Cardiac fibroblast (primary cell): ENCODE data around the gene RNU7-1.
A peak's percentile ranks its signal among the peaks of the same experiment; 100 is the strongest.

ENCODE experiments used
- DNase-seq, 2 donors: peaks; one replicate each; pipeline versions ENCODE4 v3.0.0 to v3.0.0-alpha.2; 2010; ENCODE audit warnings: low read depth in 2 of 2
- H3K4me3 ChIP-seq, 2 donors: replicated peaks in 1 of 2; 1 replicate in 1 of 2; 2 replicates in 1 of 2; pipeline ENCODE4 v1.5.1; 2011; ENCODE audit warnings: low read depth in 2 of 2, low read length in 2 of 2, mild to moderate bottlenecking in 2 of 2, moderate library complexity in 1 of 2
- TF ChIP-seq, protein P1 (sequence below): IDR thresholded peaks from one replicate; pipeline ENCODE4 v1.5.1; 2011; ENCODE audit warnings: low read depth, mild to moderate bottlenecking, low read length, inconsistent platforms

Gene RNU7-1

DNA sequence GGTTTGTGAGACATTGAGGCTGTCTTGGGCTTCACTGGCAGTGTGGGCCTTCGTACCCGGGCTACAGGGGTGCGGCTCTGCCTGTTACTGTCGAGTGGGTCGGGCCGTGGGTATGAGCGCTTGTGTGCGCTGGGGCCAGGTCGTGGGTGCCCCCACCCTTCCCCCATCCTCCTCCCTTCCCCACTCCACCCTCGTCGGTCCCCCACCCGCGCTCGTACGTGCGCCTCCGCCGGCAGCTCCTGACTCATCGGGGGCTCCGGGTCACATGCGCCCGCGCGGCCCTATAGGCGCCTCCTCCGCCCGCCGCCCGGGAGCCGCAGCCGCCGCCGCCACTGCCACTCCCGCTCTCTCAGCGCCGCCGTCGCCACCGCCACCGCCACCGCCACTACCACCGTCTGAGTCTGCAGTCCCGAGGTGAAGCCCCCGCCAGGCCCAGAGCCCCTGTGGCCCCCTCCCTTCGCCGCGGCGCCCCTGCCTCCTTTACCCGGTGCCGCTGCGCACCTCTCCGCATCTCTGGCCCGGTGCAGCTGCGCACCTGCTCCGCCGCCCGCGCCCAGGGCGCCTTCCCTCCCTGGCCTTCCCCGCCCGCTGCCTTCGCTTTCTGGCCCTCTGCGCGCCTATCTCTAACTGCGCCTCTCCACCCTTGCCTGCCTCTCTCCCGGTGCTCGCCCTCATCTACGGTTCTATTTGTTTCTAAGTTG, 29.2 kb upstream of the RNU7-1 start, which contains the start of gene ENO2:
Gene ENO2 (plus strand): TSS at position 335 of the 701 bp plus-strand sequence. CDS start 1,253 bp downstream, outside the sequence.
- TF ChIP-seq, protein P1, sequence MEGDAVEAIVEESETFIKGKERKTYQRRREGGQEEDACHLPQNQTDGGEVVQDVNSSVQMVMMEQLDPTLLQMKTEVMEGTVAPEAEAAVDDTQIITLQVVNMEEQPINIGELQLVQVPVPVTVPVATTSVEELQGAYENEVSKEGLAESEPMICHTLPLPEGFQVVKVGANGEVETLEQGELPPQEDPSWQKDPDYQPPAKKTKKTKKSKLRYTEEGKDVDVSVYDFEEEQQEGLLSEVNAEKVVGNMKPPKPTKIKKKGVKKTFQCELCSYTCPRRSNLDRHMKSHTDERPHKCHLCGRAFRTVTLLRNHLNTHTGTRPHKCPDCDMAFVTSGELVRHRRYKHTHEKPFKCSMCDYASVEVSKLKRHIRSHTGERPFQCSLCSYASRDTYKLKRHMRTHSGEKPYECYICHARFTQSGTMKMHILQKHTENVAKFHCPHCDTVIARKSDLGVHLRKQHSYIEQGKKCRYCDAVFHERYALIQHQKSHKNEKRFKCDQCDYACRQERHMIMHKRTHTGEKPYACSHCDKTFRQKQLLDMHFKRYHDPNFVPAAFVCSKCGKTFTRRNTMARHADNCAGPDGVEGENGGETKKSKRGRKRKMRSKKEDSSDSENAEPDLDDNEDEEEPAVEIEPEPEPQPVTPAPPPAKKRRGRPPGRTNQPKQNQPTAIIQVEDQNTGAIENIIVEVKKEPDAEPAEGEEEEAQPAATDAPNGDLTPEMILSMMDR: no peak
- H3K4me3 ChIP-seq: peak within 1 kb of the TSS; percentile 60 to 91
- DNase-seq: peak; percentile 58 to 68

DNA sequence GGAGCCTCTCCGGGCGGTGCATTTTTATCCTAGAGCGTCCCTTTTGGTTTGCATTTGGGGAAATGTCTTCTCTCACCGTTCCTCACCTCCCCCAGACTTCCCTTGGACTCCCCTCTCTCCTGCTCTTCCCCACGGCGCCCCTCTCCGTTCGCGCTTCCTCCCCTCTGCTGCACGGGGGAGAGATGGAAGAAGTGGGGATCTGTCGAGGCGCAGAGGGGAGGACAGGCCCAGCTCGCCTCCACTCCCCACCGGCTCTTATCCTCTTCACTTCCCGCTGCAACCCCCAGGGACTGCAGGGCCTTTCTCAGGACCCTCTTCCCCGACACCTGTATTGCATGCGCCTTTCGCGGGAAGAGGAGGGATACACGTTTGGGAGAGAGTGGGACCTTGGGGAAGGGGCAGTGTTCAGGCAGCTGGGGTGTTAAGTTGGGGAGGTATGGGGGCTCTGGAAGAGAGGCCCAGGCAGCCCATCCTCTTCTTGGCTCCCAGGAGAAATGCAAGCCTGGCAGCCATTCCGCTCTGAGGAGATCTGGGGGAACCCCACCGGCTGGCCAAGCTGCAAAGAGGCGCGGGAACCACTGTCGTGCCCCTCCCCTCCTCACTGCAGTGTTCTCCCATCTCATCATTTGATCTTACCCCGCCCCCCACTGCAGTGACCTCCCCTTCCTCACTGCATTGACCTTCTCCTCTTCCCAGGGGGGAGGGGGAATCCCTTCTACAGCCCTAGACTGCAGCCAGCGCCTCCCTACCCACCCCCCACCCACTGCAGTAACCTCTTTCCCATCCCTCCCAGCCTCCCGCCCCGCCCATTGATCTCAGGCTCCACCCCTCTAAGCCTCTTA, 28.4 kb upstream of the RNU7-1 start:
- DNase-seq: no peak
- peak overlapping the region; percentile 60 to 91 for H3K4me3 ChIP-seq
- TF ChIP-seq, protein P1: no peak

DNA sequence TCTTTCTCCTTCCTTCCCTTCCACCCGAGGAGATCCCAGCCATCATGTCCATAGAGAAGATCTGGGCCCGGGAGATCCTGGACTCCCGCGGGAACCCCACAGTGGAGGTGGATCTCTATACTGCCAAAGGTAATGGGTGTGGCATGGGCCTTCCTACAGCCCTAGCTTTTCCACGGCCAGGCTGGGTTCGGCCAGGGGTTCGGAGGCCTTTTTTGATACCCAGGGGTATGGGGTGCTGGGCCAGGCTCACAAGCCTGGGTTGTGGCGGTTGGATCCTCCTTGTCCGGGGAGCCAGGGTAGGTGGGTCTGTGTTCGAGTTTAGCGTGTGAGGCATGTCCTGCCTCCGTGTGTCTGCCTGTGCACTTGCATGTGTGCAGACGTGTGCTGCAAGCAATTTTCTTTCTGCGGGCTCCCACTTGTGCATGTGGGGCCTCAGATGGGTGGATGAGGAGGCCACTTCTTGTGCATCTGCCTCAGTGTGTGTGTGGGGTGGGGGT, 27.8 kb upstream of the RNU7-1 start:
- H3K4me3 ChIP-seq: peak overlapping the region in 1 of 2 donors; percentile 91
- DNase-seq: no peak
- TF ChIP-seq, protein P1: no peak

DNA sequence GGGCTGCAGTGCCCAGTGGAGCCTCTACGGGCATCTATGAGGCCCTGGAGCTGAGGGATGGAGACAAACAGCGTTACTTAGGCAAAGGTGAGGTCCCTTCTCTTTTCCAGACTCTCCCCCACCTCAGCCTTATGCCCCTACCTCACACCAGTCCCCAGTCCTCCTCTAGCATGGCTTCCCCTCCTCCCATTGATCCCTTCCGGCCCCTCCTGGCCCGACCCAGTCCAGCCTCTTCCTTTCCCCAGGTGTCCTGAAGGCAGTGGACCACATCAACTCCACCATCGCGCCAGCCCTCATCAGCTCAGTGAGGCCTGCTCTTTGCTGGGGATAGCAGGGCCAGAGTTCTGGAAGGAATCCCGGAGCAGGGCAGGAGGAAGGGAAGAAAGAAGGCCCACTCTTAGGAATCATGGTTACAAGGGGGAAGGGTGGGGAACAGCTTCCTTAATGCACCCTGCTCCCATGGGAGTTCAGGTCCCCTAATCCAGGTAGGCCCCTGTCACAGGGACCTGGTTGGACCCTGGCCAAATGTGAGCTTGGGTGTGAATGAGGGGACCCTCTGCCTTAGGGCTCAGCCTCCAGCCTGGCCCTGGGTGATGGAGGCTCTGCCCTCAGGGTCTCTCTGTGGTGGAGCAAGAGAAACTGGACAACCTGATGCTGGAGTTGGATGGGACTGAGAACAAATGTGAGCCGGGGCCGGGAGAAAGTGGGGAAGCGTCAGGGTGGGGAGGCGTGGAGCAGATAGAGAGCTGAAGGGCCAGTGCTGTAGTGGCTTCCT, 27.0 kb upstream of the RNU7-1 start:
- TF ChIP-seq, protein P1: no peak
- DNase-seq: no peak
- H3K4me3 ChIP-seq: no peak overlapping the region

DNA sequence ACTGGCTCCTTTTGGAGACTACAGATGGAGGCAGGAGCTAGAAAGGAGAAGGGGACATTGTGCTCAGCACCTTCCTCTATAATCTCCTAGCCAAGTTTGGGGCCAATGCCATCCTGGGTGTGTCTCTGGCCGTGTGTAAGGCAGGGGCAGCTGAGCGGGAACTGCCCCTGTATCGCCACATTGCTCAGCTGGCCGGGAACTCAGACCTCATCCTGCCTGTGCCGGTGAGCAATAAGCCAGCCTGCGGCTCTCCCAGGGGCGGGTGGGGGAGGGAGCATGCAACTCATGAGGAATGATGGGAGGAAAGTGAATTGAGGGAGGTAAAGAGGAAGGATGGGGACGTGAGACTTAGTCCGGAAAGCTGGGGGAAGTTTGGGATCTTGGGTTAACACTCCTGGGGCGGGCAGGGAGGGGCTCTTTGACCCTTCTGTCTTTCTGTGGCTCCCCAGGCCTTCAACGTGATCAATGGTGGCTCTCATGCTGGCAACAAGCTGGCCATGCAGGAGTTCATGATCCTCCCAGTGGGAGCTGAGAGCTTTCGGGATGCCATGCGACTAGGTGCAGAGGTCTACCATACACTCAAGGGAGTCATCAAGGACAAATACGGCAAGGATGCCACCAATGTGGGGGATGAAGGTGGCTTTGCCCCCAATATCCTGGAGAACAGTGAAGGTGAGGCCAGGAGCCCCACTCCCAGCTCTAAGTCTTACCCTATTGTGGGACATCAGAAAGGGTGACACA, 26.0 kb upstream of the RNU7-1 start:
- peak in 1 of 2 donors; percentile 62 for DNase-seq
- TF ChIP-seq, protein P1: no peak
- H3K4me3 ChIP-seq: no peak overlapping the region

DNA sequence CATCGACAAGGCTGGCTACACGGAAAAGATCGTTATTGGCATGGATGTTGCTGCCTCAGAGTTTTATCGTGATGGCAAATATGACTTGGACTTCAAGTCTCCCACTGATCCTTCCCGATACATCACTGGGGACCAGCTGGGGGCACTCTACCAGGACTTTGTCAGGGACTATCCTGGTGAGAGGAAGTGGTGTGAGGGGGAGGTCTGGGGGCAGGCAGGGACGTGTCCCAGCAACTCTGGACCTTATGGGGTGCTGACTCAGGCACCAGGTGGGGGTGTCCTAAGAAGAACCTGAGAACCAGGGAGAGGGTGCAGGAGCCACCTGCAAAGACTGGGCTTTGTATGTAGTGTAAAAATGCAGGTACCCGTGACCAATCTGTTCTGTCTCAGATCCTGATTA, 24.0 kb upstream of the RNU7-1 start:
- TF ChIP-seq, protein P1: no peak
- DNase-seq: no peak
- H3K4me3 ChIP-seq: no peak overlapping the region
